ENCODE data around the gene GRAMD2B. TPM values are rescaled to one million over a fixed set of nuclear protein-coding genes. Genes with fewer than 3 reads are reported as not detected.

GRAMD2B gene
- total and polyA plus RNA-seq, 7 donors, result 26.1 to 53.8 (median 44.4) TPM

- 82 to 89% methylated on average over 5 of the region's 5 CpGs for WGBS, 2 donors
- intact Hi-C loops (cut with DNase I), result no loop called here
These were observed 74.3 kb downstream of the GRAMD2B start for GRCh38 chr5:126497506-126497905.

GRCh38 chr5:126499278-126499677 lies 76.1 kb downstream of the GRAMD2B start:
- 90 to 91% methylated on average over 2 of the region's 2 CpGs for WGBS, 2 donors
- TF ChIP-seq EP300 (IDR thresholded peaks at IDR 0.05) (no peak), POLR2AphosphoS5 (IDR thresholded peaks at IDR 0.05) (no peak), POLR2A (IDR thresholded peaks at IDR 0.05) (no peak), CTCF (IDR thresholded peaks at IDR 0.05) (no peak)
- H3K27ac ChIP-seq, result no peak overlapping the region
- no peaks in the 10 kb centered on the region for H3K27me3 ChIP-seq
- peaks cover 0 to 8% (median 0%) of the 10 kb centered on the region in 4 donors for H3K4me1 ChIP-seq
- DNase-seq, result no peak
- intact Hi-C loops (cut with DNase I), result no loop called here
- no peaks in the 10 kb centered on the region for H3K9me3 ChIP-seq
- no peak overlapping the region for H3K4me3 ChIP-seq
- H3K36me3 ChIP-seq, result no peaks in the 10 kb centered on the region

More at GRCh38 chr5:126497506-126497905, 74.3 kb downstream of the GRAMD2B start:
- TF ChIP-seq POLR2AphosphoS5 (IDR thresholded peaks at IDR 0.05) (no peak), EP300 (IDR thresholded peaks at IDR 0.05) (no peak), CTCF (IDR thresholded peaks at IDR 0.05) (no peak), POLR2A (IDR thresholded peaks at IDR 0.05) (no peak)
- Histone ChIP-seq H3K27me3 (no peaks in the 10 kb centered on the region), H3K9me3 (no peaks in the 10 kb centered on the region), H3K4me3 (no peak overlapping the region), H3K36me3 (peaks cover 0 to 11% (median 0%) of the 10 kb centered on the region in 4 donors), H3K4me1 (peaks cover 0 to 8% (median 0%) of the 10 kb centered on the region in 4 donors), H3K27ac (peak overlapping the region in 1 of 4 donors; percentile 6)
- DNase-seq, result no peak

- Histone ChIP-seq H3K27me3 (no peaks in the 10 kb centered on the region), H3K4me3 (no peak overlapping the region), H3K9me3 (no peaks in the 10 kb centered on the region), H3K27ac (no peak overlapping the region), H3K36me3 (no peaks in the 10 kb centered on the region), H3K4me1 (peaks cover 0 to 8% (median 0%) of the 10 kb centered on the region in 4 donors)
- intact Hi-C loops (cut with DNase I), result no loop called here
- 83 to 90% methylated on average over 3 of the region's 3 CpGs for WGBS, 2 donors
- DNase-seq, result no peak
- TF ChIP-seq EP300 (IDR thresholded peaks at IDR 0.05) (no peak), POLR2AphosphoS5 (IDR thresholded peaks at IDR 0.05) (no peak), POLR2A (IDR thresholded peaks at IDR 0.05) (no peak), CTCF (IDR thresholded peaks at IDR 0.05) (no peak)
These were observed 76.7 kb downstream of the GRAMD2B start for GRCh38 chr5:126499853-126500342.

- Histone ChIP-seq H3K9me3 (no peaks in the 10 kb centered on the region), H3K4me1 (peaks cover 0 to 8% (median 0%) of the 10 kb centered on the region in 4 donors), H3K27me3 (no peaks in the 10 kb centered on the region), H3K36me3 (no peaks in the 10 kb centered on the region), H3K4me3 (no peak overlapping the region), H3K27ac (no peak overlapping the region)
- TF ChIP-seq CTCF (IDR thresholded peaks at IDR 0.05) (no peak), POLR2A (IDR thresholded peaks at IDR 0.05) (no peak), EP300 (IDR thresholded peaks at IDR 0.05) (no peak), POLR2AphosphoS5 (IDR thresholded peaks at IDR 0.05) (no peak)
- 93 to 96% methylated on average over 10 of the region's 10 CpGs for WGBS, 2 donors
- intact Hi-C loops (cut with DNase I), result no loop called here
- DNase-seq, result no peak
These were observed 78.2 kb downstream of the GRAMD2B start for GRCh38 chr5:126501448-126501847.

- DNase-seq, result peak; percentile 77
- H3K4me1 ChIP-seq, result peaks cover 0 to 13% (median 4%) of the 10 kb centered on the region in 4 donors
- peak in 2 of 4 donors; percentile 34 to 44 for TF ChIP-seq POLR2AphosphoS5 (IDR thresholded peaks at IDR 0.05)
- peak in 3 of 4 donors; percentile 11 to 40 (median 17) for TF ChIP-seq EP300 (IDR thresholded peaks at IDR 0.05)
- no peak for TF ChIP-seq POLR2A (IDR thresholded peaks at IDR 0.05)
- TF ChIP-seq CTCF (IDR thresholded peaks at IDR 0.05), result no peak
- H3K4me3 ChIP-seq, result no peak overlapping the region
- intact Hi-C loops (cut with DNase I), result no loop called here
- no peaks in the 10 kb centered on the region for H3K27me3 ChIP-seq
- H3K27ac ChIP-seq, result peak overlapping the region; percentile 31 to 51 (median 44)
- H3K36me3 ChIP-seq, result no peaks in the 10 kb centered on the region
- no peaks in the 10 kb centered on the region for H3K9me3 ChIP-seq
- 21 to 45% methylated on average over 5 of the region's 5 CpGs for WGBS, 2 donors
These were observed 80.4 kb downstream of the GRAMD2B start for GRCh38 chr5:126503602-126504104.
